Mesendoderm (in vitro differentiated cells): ENCODE results near the gene AGT.

ENCODE experiments used
- DNase-seq: peaks from one replicate; pipeline ENCODE4 v3.0.0; 2013
- H2AK5ac ChIP-seq: 2 replicates; pipeline ENCODE4 v1.6.1; 2013; ENCODE audit warnings: low read length, inconsistent platforms
- H2BK120ac ChIP-seq: 2 replicates; pipeline ENCODE4 v1.6.1; 2013; ENCODE audit warnings: low read depth, mild to moderate bottlenecking, low read length, moderate library complexity, mixed read lengths
- H2BK15ac ChIP-seq: replicated peaks from 2 replicates; pipeline ENCODE4 v1.6.1; 2013; ENCODE audit warnings: low read depth, mild to moderate bottlenecking, moderate library complexity
- H2BK5ac ChIP-seq: 2 replicates; pipeline ENCODE4 v1.6.1; 2013; ENCODE audit warnings: low read length, inconsistent platforms
- H3K18ac ChIP-seq: 2 replicates; pipeline ENCODE4 v1.6.1; 2013; ENCODE audit warnings: mild to moderate bottlenecking, low read length, mixed read lengths
- H3K23ac ChIP-seq: one replicate; pipeline ENCODE4 v1.6.1; 2013; ENCODE audit warnings: low read length
- H3K27ac ChIP-seq: 2 replicates; pipeline ENCODE4 v1.5.1; 2013; ENCODE audit warnings: low read depth, mild to moderate bottlenecking, inconsistent platforms, low read length, moderate library complexity
- H3K27me3 ChIP-seq: 2 replicates; pipeline ENCODE4 v1.6.1; 2013; ENCODE audit warnings: low read length, control low read depth, mild to moderate bottlenecking, inconsistent platforms; ENCODE audit not compliant: insufficient read depth, poor library complexity
- H3K36me3 ChIP-seq: 2 replicates; pipeline ENCODE4 v1.6.1; 2013; ENCODE audit warnings: low read length, inconsistent platforms; ENCODE audit not compliant: control insufficient read depth, insufficient read depth
- H3K4ac ChIP-seq: one replicate; pipeline ENCODE4 v1.6.1; 2013; ENCODE audit warnings: low read depth, mild to moderate bottlenecking, low read length, moderate library complexity
- H3K4me1 ChIP-seq: 2 replicates; pipeline ENCODE4 v1.6.1; 2013; ENCODE audit warnings: low read depth, low read length, inconsistent platforms; ENCODE audit not compliant: control insufficient read depth
- H3K4me2 ChIP-seq: 2 replicates; pipeline ENCODE4 v1.6.1; 2013; ENCODE audit warnings: low read length
- H3K4me3 ChIP-seq: 2 replicates; pipeline ENCODE4 v1.5.1; 2013; ENCODE audit warnings: mild to moderate bottlenecking, low read length
- H3K56ac ChIP-seq: one replicate; pipeline ENCODE4 v1.6.1; 2013; ENCODE audit warnings: low read length
- H3K79me1 ChIP-seq: 2 replicates; pipeline ENCODE4 v1.6.1; 2013; ENCODE audit warnings: low read length, inconsistent platforms
- H3K79me2 ChIP-seq: 2 replicates; pipeline ENCODE4 v1.6.1; 2013; ENCODE audit warnings: mild to moderate bottlenecking, low read length; ENCODE audit not compliant: control insufficient read depth, insufficient read depth
- H3K9ac ChIP-seq: 2 replicates; pipeline ENCODE4 v1.6.1; 2013; ENCODE audit warnings: low read length, inconsistent platforms
- H4K5ac ChIP-seq: one replicate; pipeline ENCODE4 v1.6.1; 2013; ENCODE audit warnings: low read length
- H4K8ac ChIP-seq: one replicate; pipeline ENCODE4 v1.6.1; 2013; ENCODE audit warnings: low read depth, mild to moderate bottlenecking, control low read depth, low read length, moderate library complexity
- WGBS: extraction: QIAGEN DNeasy Blood & Tissue Kit; methylation state at CpG from one replicate; pipeline ENCODE4 v1.1.7; 2013; ENCODE audit warnings: low lambda C conversion rate, missing lambda C conversion rate; ENCODE audit not compliant: insufficient coverage; ENCODE audit errors: extremely low coverage; 5-methylcytosine and 5-hydroxymethylcytosine counted together

The AGT gene

DNA sequence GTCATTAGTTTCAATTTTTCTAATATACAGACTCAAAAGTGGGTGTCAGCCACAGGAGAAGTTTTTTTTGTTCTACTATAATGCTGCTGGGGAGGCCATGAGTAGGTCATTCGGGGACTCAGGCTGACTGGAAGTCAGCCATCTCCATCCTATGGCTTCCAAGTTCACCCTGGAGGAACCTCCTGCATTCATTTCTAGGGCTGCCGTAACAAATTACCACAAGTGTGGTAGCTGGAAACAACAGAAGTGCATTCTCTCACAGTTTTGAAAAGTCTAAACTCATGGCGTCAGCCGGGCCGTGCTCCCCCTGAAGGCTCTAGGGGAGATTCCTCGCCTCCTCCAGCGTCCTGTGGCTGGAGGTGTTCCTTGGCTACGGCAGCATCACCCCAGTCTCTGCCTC lies 17.7 kb downstream of the AGT start:
- Histone ChIP-seq H2BK5ac (no peak overlapping the region), H3K56ac (no peak overlapping the region), H3K4me3 (no peak overlapping the region), H3K23ac (no peak overlapping the region), H3K27me3 (no peaks in the 10 kb centered on the region), H2BK15ac (no peak overlapping the region), H4K5ac (no peak overlapping the region), H3K79me1 (no peaks in the 10 kb centered on the region), H2BK120ac (no peak overlapping the region), H3K79me2 (no peaks in the 10 kb centered on the region), H3K27ac (no peak overlapping the region), H4K8ac (no peak overlapping the region), H3K9ac (no peak overlapping the region), H3K4ac (no peak overlapping the region), H3K36me3 (peaks cover 2% of the 10 kb centered on the region), H3K4me2 (no peak overlapping the region), H2AK5ac (no peak overlapping the region), H3K18ac (no peak overlapping the region), H3K4me1 (no peaks in the 10 kb centered on the region)
- DNase-seq = no peak
- no CpG with 5 or more reads among the region's 8 CpGs for WGBS

DNA sequence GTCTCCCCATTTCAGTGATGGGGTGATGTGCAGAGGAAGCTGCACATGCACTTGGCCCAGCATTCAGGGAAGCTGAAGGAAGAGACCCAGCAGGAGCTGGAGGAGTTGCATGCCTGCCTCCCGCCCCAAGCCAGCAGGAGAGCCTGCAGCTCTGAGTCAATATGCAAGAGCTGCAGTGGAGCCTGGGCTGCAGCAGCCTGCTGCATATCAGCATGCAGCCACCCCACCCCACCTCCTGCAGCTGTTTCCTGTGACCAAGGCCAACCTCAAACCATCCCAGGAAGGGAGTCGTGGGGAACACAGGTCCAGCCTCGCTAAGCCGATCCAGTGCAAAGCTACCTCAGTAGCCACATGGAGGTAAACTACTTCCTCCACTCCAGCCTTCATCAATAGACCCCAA lies 18.9 kb downstream of the AGT start:
- no peak overlapping the region for H2BK5ac ChIP-seq
- no peak overlapping the region for H4K8ac ChIP-seq
- no peak for DNase-seq
- no peaks in the 10 kb centered on the region for H3K79me2 ChIP-seq
- H3K9ac ChIP-seq = no peak overlapping the region
- H2BK120ac ChIP-seq = no peak overlapping the region
- no peak overlapping the region for H2BK15ac ChIP-seq
- H3K4ac ChIP-seq = no peak overlapping the region
- H3K4me3 ChIP-seq = no peak overlapping the region
- no peak overlapping the region for H3K4me2 ChIP-seq
- H3K4me1 ChIP-seq = no peaks in the 10 kb centered on the region
- no peak overlapping the region for H2AK5ac ChIP-seq
- no peak overlapping the region for H3K56ac ChIP-seq
- no peaks in the 10 kb centered on the region for H3K79me1 ChIP-seq
- H3K27ac ChIP-seq = no peak overlapping the region
- H3K23ac ChIP-seq = no peak overlapping the region
- peaks cover 2% of the 10 kb centered on the region for H3K36me3 ChIP-seq
- H4K5ac ChIP-seq = no peak overlapping the region
- WGBS = no CpG with 5 or more reads among the region's 4 CpGs
- no peaks in the 10 kb centered on the region for H3K27me3 ChIP-seq
- H3K18ac ChIP-seq = no peak overlapping the region

DNA sequence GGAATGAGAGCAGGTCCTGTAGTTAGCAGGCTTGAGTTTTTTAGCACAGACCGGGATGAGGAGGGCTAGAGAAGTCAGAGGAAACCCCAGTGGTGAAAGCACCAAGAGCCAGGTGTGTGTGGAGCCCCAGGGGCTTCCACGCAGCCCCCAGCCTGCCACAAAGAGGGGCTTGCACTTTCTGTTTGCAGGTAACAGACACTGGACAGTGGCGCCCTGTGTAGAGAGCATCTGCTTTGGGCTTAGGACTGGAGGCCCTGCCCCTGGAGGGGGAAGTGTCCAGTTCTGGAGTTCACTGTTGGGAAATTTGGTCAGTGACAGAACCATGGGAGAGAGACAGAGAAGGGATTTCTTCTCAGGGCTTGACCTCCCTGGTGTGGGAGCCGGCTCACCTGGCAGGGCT lies 19.5 kb downstream of the AGT start:
- Histone ChIP-seq H3K36me3 (peaks cover 2% of the 10 kb centered on the region), H4K5ac (no peak overlapping the region), H2BK5ac (no peak overlapping the region), H3K18ac (no peak overlapping the region), H3K79me2 (no peaks in the 10 kb centered on the region), H3K4ac (no peak overlapping the region), H3K4me1 (no peaks in the 10 kb centered on the region), H2AK5ac (no peak overlapping the region), H2BK15ac (no peak overlapping the region), H3K4me3 (no peak overlapping the region), H3K23ac (no peak overlapping the region), H3K4me2 (no peak overlapping the region), H2BK120ac (no peak overlapping the region), H3K9ac (no peak overlapping the region), H3K79me1 (no peaks in the 10 kb centered on the region), H3K27me3 (no peaks in the 10 kb centered on the region), H3K27ac (no peak overlapping the region), H4K8ac (no peak overlapping the region), H3K56ac (no peak overlapping the region)
- no peak for DNase-seq
- no CpG with 5 or more reads among the region's 4 CpGs for WGBS

DNA sequence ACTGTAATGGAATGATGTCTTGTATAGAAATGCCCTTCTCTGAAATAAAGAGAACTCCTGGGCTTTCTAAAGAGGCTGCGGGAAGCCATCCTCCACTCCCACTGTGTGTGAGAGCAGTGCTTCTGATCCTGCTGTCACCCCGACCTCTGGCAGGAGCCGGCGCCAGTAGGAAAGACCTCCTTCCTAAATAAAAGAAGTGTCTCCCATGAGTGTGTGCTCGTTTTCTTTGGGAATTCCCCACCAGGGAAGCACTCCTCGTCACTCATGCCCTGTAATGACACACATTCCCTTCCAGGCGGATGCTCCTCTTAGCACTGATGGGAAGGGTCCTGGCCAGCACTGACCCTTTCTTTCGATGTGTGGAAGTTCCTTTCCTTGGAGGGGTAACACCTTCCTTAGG lies 20.1 kb downstream of the AGT start:
- H3K4ac ChIP-seq = no peak overlapping the region
- no peak overlapping the region for H4K5ac ChIP-seq
- H4K8ac ChIP-seq = no peak overlapping the region
- no peak overlapping the region for H2BK15ac ChIP-seq
- no peak overlapping the region for H3K23ac ChIP-seq
- H2BK120ac ChIP-seq = no peak overlapping the region
- no peak overlapping the region for H3K18ac ChIP-seq
- no peak overlapping the region for H2BK5ac ChIP-seq
- WGBS = no CpG with 5 or more reads among the region's 8 CpGs
- H3K56ac ChIP-seq = no peak overlapping the region
- no peak overlapping the region for H3K4me3 ChIP-seq
- H3K4me2 ChIP-seq = no peak overlapping the region
- H3K79me2 ChIP-seq = no peaks in the 10 kb centered on the region
- H3K27ac ChIP-seq = no peak overlapping the region
- no peaks in the 10 kb centered on the region for H3K79me1 ChIP-seq
- no peaks in the 10 kb centered on the region for H3K27me3 ChIP-seq
- H3K4me1 ChIP-seq = no peaks in the 10 kb centered on the region
- H3K36me3 ChIP-seq = peaks cover 2% of the 10 kb centered on the region
- no peak for DNase-seq
- no peak overlapping the region for H3K9ac ChIP-seq
- no peak overlapping the region for H2AK5ac ChIP-seq

DNA sequence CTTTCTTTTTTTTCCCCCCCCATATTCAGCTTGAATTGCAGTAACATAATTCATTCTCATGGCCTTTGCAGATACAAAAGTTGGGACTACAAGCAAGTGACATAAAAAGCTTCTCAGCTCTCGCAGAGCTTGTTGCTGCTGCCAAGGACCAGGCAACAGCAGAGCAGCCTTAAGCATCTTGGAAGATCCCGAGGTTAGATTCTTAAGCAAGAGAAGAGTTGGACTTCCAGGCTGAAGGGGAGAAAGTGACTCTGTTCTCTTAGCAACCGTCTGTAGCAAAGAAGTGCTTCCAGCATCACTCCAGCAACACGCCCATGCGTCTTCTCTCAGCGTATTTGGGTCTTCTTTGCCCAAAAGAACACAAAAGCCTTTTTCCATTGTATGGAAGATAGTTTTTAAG lies 20.7 kb downstream of the AGT start:
- Histone ChIP-seq H3K79me2 (no peaks in the 10 kb centered on the region), H3K4me1 (no peaks in the 10 kb centered on the region), H4K8ac (no peak overlapping the region), H3K27me3 (no peaks in the 10 kb centered on the region), H3K4ac (no peak overlapping the region), H3K4me2 (no peak overlapping the region), H3K23ac (no peak overlapping the region), H3K9ac (no peak overlapping the region), H2BK5ac (no peak overlapping the region), H4K5ac (no peak overlapping the region), H3K56ac (no peak overlapping the region), H2BK120ac (no peak overlapping the region), H3K18ac (no peak overlapping the region), H3K27ac (no peak overlapping the region), H3K36me3 (peaks cover 2% of the 10 kb centered on the region), H3K4me3 (no peak overlapping the region), H3K79me1 (no peaks in the 10 kb centered on the region), H2BK15ac (no peak overlapping the region), H2AK5ac (no peak overlapping the region)
- DNase-seq = no peak
- no CpG with 5 or more reads among the region's 6 CpGs for WGBS

DNA sequence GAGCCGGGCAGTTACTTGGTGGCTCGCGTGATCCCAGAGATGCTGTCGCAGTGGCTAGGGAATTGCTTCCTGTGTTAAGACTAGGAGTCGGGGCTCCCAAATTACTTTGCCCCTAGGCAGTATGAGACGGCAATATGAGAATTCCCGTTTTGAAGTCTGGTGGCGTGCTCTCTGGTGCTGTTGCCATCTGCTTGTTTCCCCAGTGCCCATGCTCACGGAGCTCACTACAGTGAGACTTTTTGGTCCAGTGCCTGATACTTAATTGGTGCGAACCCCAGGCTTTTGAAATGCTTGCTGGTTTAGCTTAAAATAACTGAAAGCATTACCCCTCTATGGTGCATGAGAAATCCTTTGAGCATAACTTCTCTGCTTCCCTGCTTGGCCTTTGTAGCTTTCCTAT lies 22.3 kb downstream of the AGT start:
- Histone ChIP-seq H2BK5ac (no peak overlapping the region), H3K18ac (no peak overlapping the region), H2BK15ac (no peak overlapping the region), H3K4me3 (no peak overlapping the region), H3K23ac (no peak overlapping the region), H4K5ac (no peak overlapping the region), H2AK5ac (no peak overlapping the region), H3K4me2 (no peak overlapping the region), H2BK120ac (no peak overlapping the region), H3K4ac (no peak overlapping the region), H3K27me3 (no peaks in the 10 kb centered on the region), H3K36me3 (peaks cover 2% of the 10 kb centered on the region), H3K56ac (no peak overlapping the region), H3K27ac (no peak overlapping the region), H3K79me1 (no peaks in the 10 kb centered on the region), H3K4me1 (no peaks in the 10 kb centered on the region), H3K79me2 (no peaks in the 10 kb centered on the region), H3K9ac (no peak overlapping the region), H4K8ac (no peak overlapping the region)
- DNase-seq = no peak
- no CpG with 5 or more reads among the region's 10 CpGs for WGBS
